Mucosa of stomach (tissue), 1 donor: ENCODE measurements around the gene BABAM2.
"Not testable (repeated sequence)": the region's sequence is repeated elsewhere in the genome, so short reads cannot be mapped to it uniquely, and the experiment has no call there.

Source experiments
- H3K27me3 ChIP-seq: one replicate; pipeline ENCODE4 v1.7.0; 2013; ENCODE audit warnings: mild to moderate bottlenecking, low read length; ENCODE audit not compliant: control insufficient read depth, insufficient read depth
- H3K36me3 ChIP-seq: one replicate; pipeline ENCODE4 v1.7.0; 2013; ENCODE audit warnings: low read length; ENCODE audit not compliant: control insufficient read depth, insufficient read depth
- H3K4me1 ChIP-seq: one replicate; pipeline ENCODE4 v1.7.0; 2013; ENCODE audit warnings: mild to moderate bottlenecking, low read length; ENCODE audit not compliant: control insufficient read depth, insufficient read depth
- H3K4me3 ChIP-seq: one replicate; pipeline ENCODE4 v1.7.0; 2013; ENCODE audit warnings: low read length
- H3K9ac ChIP-seq: one replicate; pipeline ENCODE4 v1.7.0; 2013; ENCODE audit warnings: mild to moderate bottlenecking, low read length, moderate library complexity
- H3K9me3 ChIP-seq: one replicate; pipeline ENCODE4 v1.7.0; 2013; ENCODE audit warnings: mild to moderate bottlenecking, low read length, moderate library complexity; ENCODE audit not compliant: control insufficient read depth
- donor health status: Pancreatic carcinoma.

Gene BABAM2

DNA sequence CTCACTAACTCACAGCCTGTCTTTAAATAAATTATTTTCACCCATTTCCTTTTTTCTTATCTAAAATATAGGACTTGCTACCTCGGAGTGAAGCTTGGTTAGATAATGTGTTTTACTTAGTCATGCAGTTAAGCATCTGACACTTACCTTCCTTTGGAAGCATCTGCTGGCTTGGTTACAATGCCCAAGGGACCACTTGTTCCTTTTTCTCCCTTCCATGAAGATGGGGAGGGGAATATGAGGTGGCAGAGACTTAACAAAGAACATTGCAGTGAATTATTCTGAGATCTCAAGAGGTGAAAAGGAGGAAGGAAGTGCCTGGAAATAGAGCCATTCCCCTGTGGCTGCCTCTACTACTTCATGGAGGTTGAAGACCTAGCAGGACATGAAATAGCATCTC is 356.8 kb downstream of the BABAM2 start:
- peaks cover 7% of the 10 kb centered on the region for H3K4me1 ChIP-seq

DNA sequence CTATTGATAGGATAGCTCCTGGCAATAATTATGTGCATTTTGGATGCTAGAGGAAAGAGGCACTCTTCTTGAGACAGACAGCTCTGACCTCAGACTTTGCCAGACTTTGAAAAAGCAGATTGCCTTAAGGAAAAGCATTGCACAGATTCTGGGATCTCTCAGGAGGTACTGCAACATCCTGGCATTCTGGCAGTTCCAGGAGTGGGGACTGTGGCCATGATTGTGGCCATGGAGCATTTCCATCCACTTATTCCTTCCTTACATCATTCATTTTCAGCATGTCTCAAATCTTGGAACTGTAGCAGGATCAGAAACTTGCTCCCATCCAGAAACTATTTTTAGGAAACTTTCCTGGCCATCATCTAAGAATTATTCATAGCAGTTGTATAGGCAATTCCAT is 357.2 kb downstream of the BABAM2 start:
- H3K4me1 ChIP-seq = peaks cover 7% of the 10 kb centered on the region
- H3K27me3 ChIP-seq = no peaks in the 10 kb centered on the region
- no peak overlapping the region for H3K9ac ChIP-seq
- no peak overlapping the region for H3K4me3 ChIP-seq
- no peaks in the 10 kb centered on the region for H3K9me3 ChIP-seq
- no peaks in the 10 kb centered on the region for H3K36me3 ChIP-seq

More for the DNA sequence above, 356.8 kb downstream of the BABAM2 start:
- Histone ChIP-seq H3K9me3 (no peaks in the 10 kb centered on the region), H3K4me3 (no peak overlapping the region), H3K36me3 (no peaks in the 10 kb centered on the region), H3K9ac (no peak overlapping the region), H3K27me3 (no peaks in the 10 kb centered on the region)

DNA sequence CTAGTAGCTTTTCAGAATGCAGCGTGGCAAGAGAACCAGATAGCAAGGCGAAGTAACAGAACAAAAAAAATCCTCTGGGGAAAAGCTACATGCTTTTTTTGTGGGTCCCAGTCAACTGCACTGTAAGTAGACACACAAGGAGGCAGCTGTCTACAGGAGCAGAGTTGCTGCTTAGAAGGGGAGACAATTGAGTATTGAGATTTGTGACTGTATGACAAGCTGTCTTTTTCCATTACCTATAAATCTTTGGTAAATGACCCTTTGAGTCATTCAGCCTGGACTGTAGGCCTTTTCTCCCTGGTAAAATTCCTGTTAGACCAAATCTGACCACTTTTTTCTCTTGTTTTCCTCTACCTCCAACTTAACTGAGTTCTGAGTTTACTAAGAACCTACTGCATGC is 358.0 kb downstream of the BABAM2 start:
- Histone ChIP-seq H3K9me3 (no peaks in the 10 kb centered on the region), H3K4me1 (peaks cover 7% of the 10 kb centered on the region), H3K4me3 (no peak overlapping the region), H3K36me3 (no peaks in the 10 kb centered on the region), H3K9ac (no peak overlapping the region), H3K27me3 (no peaks in the 10 kb centered on the region)

DNA sequence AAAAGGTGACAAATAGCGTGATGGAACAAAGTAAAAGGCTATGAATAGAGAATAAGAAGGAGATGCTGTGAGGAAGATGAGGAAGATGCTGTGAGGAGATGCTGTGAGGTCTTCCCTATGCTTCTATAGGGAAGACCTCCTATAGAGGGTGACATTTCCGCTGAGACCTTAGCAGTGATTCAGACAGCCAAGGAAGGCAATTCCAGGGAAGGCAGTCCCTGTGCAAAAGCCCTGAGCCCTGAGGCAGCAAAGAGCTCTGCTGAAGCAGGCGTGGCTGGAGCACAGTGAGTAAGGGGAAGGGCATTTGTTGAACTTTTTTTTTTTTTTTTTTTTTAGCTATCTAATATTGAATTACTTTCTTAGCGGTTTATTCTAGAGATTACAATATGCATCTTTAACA is 359.5 kb downstream of the BABAM2 start:
- Histone ChIP-seq H3K4me1 (peaks cover 7% of the 10 kb centered on the region), H3K4me3 (no peak overlapping the region), H3K9ac (no peak overlapping the region), H3K9me3 (no peaks in the 10 kb centered on the region), H3K27me3 (no peaks in the 10 kb centered on the region), H3K36me3 (no peaks in the 10 kb centered on the region)

DNA sequence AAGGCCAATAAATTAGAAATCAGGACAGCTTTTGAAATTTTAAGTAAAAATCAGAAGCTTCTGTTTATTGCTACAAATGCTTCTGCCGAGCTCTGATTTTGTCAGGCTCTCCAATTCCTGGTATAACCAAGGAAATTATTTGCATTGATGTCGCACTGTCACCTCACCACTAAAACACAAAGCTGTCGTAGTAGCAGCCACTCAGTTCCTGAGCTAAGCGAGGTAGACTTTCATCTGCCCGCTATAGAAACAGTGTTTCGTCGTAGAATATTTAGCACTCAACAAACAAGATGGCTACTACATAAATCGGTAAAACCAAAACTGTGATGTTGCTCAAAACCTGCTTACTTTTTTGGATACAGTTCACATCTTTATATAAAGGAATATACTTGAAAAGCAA is 360.8 kb downstream of the BABAM2 start:
- Histone ChIP-seq H3K27me3 (no peaks in the 10 kb centered on the region), H3K4me1 (peaks cover 7% of the 10 kb centered on the region), H3K36me3 (no peaks in the 10 kb centered on the region), H3K9me3 (no peaks in the 10 kb centered on the region), H3K9ac (no peak overlapping the region), H3K4me3 (no peak overlapping the region)

DNA sequence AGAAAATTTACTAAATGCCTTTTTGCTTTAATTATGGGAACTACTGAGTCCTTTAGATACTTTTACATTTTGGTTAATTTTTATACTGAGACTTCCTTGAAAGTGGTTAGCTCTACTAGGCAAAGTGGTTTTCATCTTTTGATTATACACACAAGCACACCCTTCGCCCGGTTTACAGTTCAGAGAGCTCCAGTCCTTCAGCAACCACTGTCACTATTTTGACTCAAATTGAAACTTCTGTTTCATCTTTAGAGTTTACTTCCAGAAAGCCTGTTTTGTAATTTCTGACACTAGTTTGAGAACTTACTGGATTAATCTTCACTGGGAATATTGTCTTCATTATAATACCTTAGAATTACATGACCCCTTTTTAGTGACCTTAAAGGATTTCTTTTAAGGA is 361.8 kb downstream of the BABAM2 start:
- Histone ChIP-seq H3K9me3 (no peaks in the 10 kb centered on the region), H3K4me3 (no peak overlapping the region), H3K36me3 (no peaks in the 10 kb centered on the region), H3K9ac (no peak overlapping the region), H3K27me3 (no peaks in the 10 kb centered on the region), H3K4me1 (peaks cover 7% of the 10 kb centered on the region)

DNA sequence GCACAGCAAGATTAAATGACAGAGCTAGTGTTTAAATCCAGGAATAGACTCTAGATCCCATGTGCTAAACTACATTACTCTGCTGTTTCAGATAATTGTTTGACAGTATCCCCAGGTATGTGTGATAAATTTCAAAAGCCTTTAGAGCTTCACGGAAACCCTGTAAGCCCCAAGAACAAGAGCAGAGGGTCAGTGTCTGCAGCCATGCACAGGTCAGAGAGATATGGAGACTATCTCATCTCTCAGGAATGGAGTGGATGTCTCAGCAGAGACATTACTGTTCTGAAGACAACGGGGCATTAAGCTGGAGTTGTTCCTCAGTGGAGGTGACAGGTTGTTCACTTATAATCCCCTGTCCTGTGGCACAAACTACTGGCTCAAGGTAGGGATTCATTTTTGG is 363.0 kb downstream of the BABAM2 start:
- Histone ChIP-seq H3K9me3 (no peaks in the 10 kb centered on the region), H3K9ac (no peak overlapping the region), H3K36me3 (no peaks in the 10 kb centered on the region), H3K27me3 (no peaks in the 10 kb centered on the region), H3K4me1 (peaks cover 7% of the 10 kb centered on the region), H3K4me3 (no peak overlapping the region)

DNA sequence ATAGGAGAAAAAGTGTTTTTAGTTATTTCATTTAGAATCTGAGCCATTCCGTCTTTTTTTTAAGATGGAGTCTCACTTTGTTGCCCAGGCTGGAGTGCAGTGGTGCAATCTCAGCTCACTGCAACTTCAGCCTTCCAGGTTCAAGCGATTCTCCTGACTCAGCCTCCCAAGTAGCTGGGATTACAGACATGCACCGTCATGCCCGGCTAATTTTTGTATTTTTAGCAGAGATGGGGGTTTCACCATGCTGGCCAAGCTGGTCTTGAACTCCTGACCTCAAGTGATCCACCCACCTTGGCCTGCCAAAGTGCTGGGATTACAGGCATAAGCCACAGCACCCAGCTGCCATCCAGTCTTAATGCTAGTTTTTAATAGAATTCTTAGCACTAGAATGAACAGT is 364.7 kb downstream of the BABAM2 start:
- not testable (repeated sequence) for H3K4me1 ChIP-seq, H3K4me3 ChIP-seq, H3K36me3 ChIP-seq, H3K9ac ChIP-seq, H3K27me3 ChIP-seq, H3K9me3 ChIP-seq

DNA sequence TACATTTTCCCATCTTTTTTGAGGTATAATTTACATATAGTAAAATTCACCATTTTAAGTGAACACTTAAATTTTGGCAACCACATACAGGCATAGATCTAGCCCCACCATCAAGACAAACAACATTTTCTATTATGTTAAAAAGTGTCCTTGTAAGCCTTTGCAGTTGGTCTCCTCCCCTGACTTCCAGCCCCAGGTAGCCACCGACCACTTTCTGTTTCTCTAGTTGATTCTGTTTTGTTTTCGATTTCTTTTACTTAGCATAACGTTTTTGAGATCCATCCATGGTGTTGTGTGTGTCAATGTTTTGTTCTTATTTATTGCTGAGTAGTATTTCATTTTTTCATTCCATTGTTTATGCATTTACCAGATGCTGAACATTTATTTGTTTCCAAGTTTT is 366.7 kb downstream of the BABAM2 start:
- Histone ChIP-seq H3K9me3 (no peaks in the 10 kb centered on the region), H3K4me3 (no peak overlapping the region)

DNA sequence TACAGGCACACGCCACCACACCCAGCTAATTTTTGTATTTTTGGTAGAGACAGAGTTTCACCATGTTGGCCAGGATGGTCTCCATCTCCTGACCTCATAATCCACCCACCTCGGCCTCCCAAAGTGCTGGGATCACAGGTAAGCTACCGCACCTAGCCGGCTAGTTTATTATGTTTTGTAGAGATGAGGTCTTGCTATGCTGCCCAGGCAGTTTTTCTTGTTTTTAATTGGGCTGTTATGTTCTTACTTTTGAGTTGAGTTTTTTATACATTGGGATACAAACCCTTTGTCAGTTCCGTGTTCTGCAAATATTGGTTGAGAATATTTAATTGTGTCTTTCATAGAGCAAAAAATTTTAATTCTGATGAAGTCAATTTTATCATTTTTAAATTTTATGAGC is 368.7 kb downstream of the BABAM2 start:
- not testable (repeated sequence) for H3K36me3 ChIP-seq, H3K4me3 ChIP-seq, H3K4me1 ChIP-seq, H3K9ac ChIP-seq, H3K9me3 ChIP-seq, H3K27me3 ChIP-seq

More for the DNA sequence above, 366.7 kb downstream of the BABAM2 start:
- Histone ChIP-seq H3K36me3 (no peaks in the 10 kb centered on the region), H3K9ac (no peak overlapping the region), H3K4me1 (no peaks in the 10 kb centered on the region), H3K27me3 (no peaks in the 10 kb centered on the region)

DNA sequence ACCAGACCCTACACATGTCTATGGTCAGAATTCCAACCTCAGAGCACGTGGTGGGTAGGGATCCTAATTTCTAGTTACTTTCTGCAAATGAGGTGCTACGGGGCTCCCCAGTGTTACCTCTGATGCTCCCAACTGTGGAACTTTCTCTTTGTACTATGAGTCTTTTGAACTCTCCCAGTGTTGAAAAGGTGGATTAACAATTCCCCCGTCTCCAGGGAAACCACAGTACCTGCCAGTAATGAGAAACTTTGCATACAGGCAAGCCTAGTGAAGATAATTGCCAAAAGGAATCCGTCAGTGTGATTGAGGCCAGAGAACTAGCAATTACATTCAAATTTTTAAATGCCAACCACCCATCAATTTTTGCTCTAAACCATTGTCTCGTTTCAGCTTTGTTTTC is 373.2 kb downstream of the BABAM2 start:
- Histone ChIP-seq H3K4me3 (no peak overlapping the region), H3K9me3 (no peaks in the 10 kb centered on the region), H3K36me3 (no peaks in the 10 kb centered on the region), H3K4me1 (peaks cover 12% of the 10 kb centered on the region), H3K9ac (no peak overlapping the region), H3K27me3 (no peaks in the 10 kb centered on the region)

DNA sequence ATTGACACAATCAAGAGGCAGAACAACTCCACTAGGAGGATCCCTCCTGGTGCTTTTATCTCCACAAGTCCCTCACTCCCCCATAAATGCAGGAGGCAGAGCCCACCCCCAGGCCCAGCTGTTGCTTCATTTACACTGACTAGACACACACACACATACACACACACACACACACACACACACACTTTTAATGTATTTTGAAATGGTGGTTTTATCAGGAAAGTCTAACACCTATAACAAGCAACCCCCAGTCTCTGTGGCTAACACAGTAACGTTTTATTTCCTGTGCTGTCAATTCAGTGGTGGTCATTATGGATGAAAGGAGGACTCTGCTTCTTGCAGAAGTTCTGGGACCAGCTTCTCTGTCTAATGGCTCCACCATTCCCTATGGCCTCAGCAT is 376.8 kb downstream of the BABAM2 start:
- Histone ChIP-seq H3K27me3 (no peaks in the 10 kb centered on the region), H3K36me3 (no peaks in the 10 kb centered on the region), H3K4me1 (peaks cover 38% of the 10 kb centered on the region), H3K9ac (no peak overlapping the region), H3K4me3 (no peak overlapping the region), H3K9me3 (no peaks in the 10 kb centered on the region)

DNA sequence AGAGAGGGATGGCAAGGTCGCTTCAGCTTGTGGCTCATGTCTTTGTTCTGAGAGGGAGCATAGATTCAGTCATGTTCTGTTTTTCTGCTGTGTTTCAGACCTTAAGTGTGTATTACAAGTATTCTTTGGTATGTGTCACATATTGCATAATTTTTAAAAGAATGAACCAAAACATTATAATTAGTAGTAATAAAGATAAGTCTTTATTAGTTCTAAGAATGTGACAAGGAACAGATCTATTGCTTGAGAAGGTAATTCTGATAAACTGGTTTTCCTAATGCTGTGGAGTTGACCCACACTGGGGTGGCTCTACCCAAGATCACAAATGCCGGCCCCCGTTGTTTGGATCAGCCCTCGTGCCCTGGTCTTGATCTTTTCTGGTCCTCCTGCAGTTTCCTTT is 377.9 kb downstream of the BABAM2 start:
- Histone ChIP-seq H3K27me3 (no peaks in the 10 kb centered on the region), H3K36me3 (no peaks in the 10 kb centered on the region), H3K9me3 (no peaks in the 10 kb centered on the region), H3K4me3 (no peak overlapping the region), H3K9ac (peak overlapping the region; percentile 10), H3K4me1 (peaks cover 49% of the 10 kb centered on the region)
